Measurements from ENCODE around the gene PRKCH.

GRCh38 chr14:61587081-61587713 is 265.8 kb downstream of the PRKCH start:
- TF ChIP-seq, protein P1, sequence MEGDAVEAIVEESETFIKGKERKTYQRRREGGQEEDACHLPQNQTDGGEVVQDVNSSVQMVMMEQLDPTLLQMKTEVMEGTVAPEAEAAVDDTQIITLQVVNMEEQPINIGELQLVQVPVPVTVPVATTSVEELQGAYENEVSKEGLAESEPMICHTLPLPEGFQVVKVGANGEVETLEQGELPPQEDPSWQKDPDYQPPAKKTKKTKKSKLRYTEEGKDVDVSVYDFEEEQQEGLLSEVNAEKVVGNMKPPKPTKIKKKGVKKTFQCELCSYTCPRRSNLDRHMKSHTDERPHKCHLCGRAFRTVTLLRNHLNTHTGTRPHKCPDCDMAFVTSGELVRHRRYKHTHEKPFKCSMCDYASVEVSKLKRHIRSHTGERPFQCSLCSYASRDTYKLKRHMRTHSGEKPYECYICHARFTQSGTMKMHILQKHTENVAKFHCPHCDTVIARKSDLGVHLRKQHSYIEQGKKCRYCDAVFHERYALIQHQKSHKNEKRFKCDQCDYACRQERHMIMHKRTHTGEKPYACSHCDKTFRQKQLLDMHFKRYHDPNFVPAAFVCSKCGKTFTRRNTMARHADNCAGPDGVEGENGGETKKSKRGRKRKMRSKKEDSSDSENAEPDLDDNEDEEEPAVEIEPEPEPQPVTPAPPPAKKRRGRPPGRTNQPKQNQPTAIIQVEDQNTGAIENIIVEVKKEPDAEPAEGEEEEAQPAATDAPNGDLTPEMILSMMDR (IDR thresholded peaks at IDR 0.05; ENCODE audit: insufficient read depth, low read length): no peak
- TF ChIP-seq GABPA (IDR thresholded peaks at IDR 0.05; ENCODE audit: low read depth): no peak
- no peak for TF ChIP-seq SPI1 (IDR thresholded peaks at IDR 0.05; ENCODE audit: borderline replicate concordance, low read depth)
